Measurements from ENCODE around the gene MOCOS. TPM values are rescaled to one million over a fixed set of nuclear protein-coding genes. Genes with fewer than 3 reads are reported as not detected.

The MOCOS gene
- total and polyA plus RNA-seq, 2 of the 13 experiments (the other 11 are each of a cell fraction or from before 2014, with no cell fraction given): 7.7 to 15.4 TPM

GRCh38 chr18:36264283-36264682, 77.0 kb downstream of the MOCOS start:
- Histone ChIP-seq H3K27me3 (ENCODE audit: control insufficient read depth in 1 of 2, insufficient read depth in 2 of 2, low read length in 2 of 2) (no peaks in the 10 kb centered on the region), H3K9me3 (ENCODE audit: low read length) (no peaks in the 10 kb centered on the region), H3K36me3 (replicated peaks in 1 of 2; ENCODE audit: control insufficient read depth in 1 of 2, insufficient read depth in 2 of 2, low read length in 2 of 2) (peaks cover 0 to 25% of the 10 kb centered on the region in 2 experiments; a peak in 3 of 5 replicates), H3K9ac (ENCODE audit: insufficient read depth, low read depth, low read length) (no peak overlapping the region), H3K4me1 (ENCODE audit: insufficient read depth, low read length) (no peaks in the 10 kb centered on the region), H4K20me1 (ENCODE audit: insufficient read depth, low read length) (no peaks in the 10 kb centered on the region), H3K4me2 (ENCODE audit: low read depth, low read length) (no peak overlapping the region), H3K79me2 (ENCODE audit: insufficient read depth, low read length) (no peaks in the 10 kb centered on the region), H3K4me3 (replicated peaks in 1 of 3; ENCODE audit: insufficient read depth in 1 of 3, low read depth in 2 of 3, low read length in 3 of 3) (no peak overlapping the region), H3K27ac (ENCODE audit: extremely low read length, insufficient read depth, low read length) (no peak overlapping the region), H2AFZ (ENCODE audit: low read length) (no peak overlapping the region)
- ATAC-seq (no peak), DNase-seq (ENCODE audit: low spot score) (no peak), FAIRE-seq (no peak)
- CTCF ChIA-PET (ENCODE audit: low intra/inter-chr PET ratio, low total read pairs): no interaction called here
- TF ChIP-seq ARID4A (CRISPR knock-in tag; IDR thresholded peaks at IDR 0.05; ENCODE audit: borderline replicate concordance): no peak
- TF ChIP-seq IKZF4 (CRISPR knock-in tag; IDR thresholded peaks at IDR 0.05; ENCODE audit: borderline replicate concordance, low read depth, not compliant biosample characterization): no peak
- TF ChIP-seq TEAD3 (CRISPR knock-in tag; optimal IDR thresholded peaks at IDR 0.05; ENCODE audit: borderline replicate concordance): no peak
- TF ChIP-seq XRCC5 (optimal IDR thresholded peaks at IDR 0.05; ENCODE audit: low read length): no peak
- TF ChIP-seq KDM5B (CRISPR knock-in tag; IDR thresholded peaks at IDR 0.05; ENCODE audit: borderline replicate concordance): no peak
- TF ChIP-seq PRDM4 (CRISPR knock-in tag; IDR thresholded peaks at IDR 0.05; ENCODE audit: borderline replicate concordance): no peak
- TF ChIP-seq ZNF234 (CRISPR knock-in tag; conservative IDR thresholded peaks at IDR 0.05): no peak
- no peak for TF ChIP-seq FOXO1 (CRISPR knock-in tag; IDR thresholded peaks at IDR 0.05)
- no peak for TF ChIP-seq MBD4 (IDR thresholded peaks at IDR 0.05; ENCODE audit: borderline replicate concordance, low read length)
- in situ Hi-C loops (cut with HindIII; ENCODE audit: extremely low pct_ligation_motif_present, low pct_unique_long_range_greater_than_20kb): no loop called here
- BruUV-seq (replicated peaks): no TSS peak
- POLR2A ChIA-PET: no interaction called here
- intact Hi-C loops (cut with micrococcal nuclease; ENCODE audit: unreplicated experiment): no loop called here
- 92% methylated on average over 8 of the region's 8 CpGs for WGBS (ENCODE audit: low lambda C conversion rate)
